Hepatocyte (in vitro differentiated cells): Measurements from ENCODE around the gene KIF11. TPM values are rescaled to one million over a fixed set of nuclear protein-coding genes. Genes with fewer than 3 reads are reported as not detected.

Experiments
- DNase-seq: peaks from one replicate; pipeline ENCODE4 v3.0.0-alpha.2; 2016; ENCODE audit warnings: low spot score
- H2AFZ ChIP-seq: fragments of 200-600 bp; sonication (generic); 2 replicates; pipeline ENCODE4 v1.6.0; 2016; ENCODE audit warnings: antibody characterized with exemption, mild to moderate bottlenecking
- H3K27ac ChIP-seq: fragments of 200-600 bp; sonication (generic); 2 replicates; pipeline ENCODE4 v1.5.1; 2016; ENCODE audit warnings: mild to moderate bottlenecking
- H3K27me3 ChIP-seq: fragments of 200-600 bp; sonication (generic); 2 replicates; pipeline ENCODE4 v1.6.1; 2016
- H3K36me3 ChIP-seq: fragments of 200-600 bp; sonication (generic); replicated peaks from 2 replicates; pipeline ENCODE4 v1.5.1; 2016; ENCODE audit warnings: low read depth; ENCODE audit not compliant: insufficient read depth
- H3K4me1 ChIP-seq: fragments of 200-600 bp; sonication (generic); 2 replicates; pipeline ENCODE4 v1.5.1; 2016; ENCODE audit warnings: mild to moderate bottlenecking, moderate library complexity; ENCODE audit not compliant: insufficient read depth
- H3K4me2 ChIP-seq: fragments of 200-600 bp; sonication (generic); 2 replicates; pipeline ENCODE4 v1.6.0; 2016
- H3K4me3 ChIP-seq: fragments of 200-600 bp; sonication (generic); 2 replicates; pipeline ENCODE4 v1.5.1; 2016; ENCODE audit warnings: mild to moderate bottlenecking
- H3K79me2 ChIP-seq: fragments of 200-600 bp; sonication (generic); 2 replicates; pipeline ENCODE4 v1.6.0; 2017; ENCODE audit warnings: mild to moderate bottlenecking
- H3K9me2 ChIP-seq: fragments of 200-600 bp; sonication (generic); replicated peaks from 2 replicates; pipeline ENCODE4 v1.6.0; 2017; ENCODE audit warnings: mild to moderate bottlenecking; ENCODE audit not compliant: insufficient read depth
- H3K9me3 ChIP-seq: fragments of 200-600 bp; sonication (generic); 2 replicates; pipeline ENCODE4 v1.5.1; 2016; ENCODE audit warnings: low read depth, mild to moderate bottlenecking
- H4K20me1 ChIP-seq: fragments of 200-600 bp; sonication (generic); 2 replicates; pipeline ENCODE4 v1.6.0; 2016; ENCODE audit warnings: mild to moderate bottlenecking; ENCODE audit not compliant: insufficient read depth, poor library complexity, severe bottlenecking
- EZH2 ChIP-seq: fragments of 200-600 bp; sonication (generic); IDR thresholded peaks from 2 replicates; pipeline ENCODE4 v1.6.1; 2016; ENCODE audit warnings: antibody characterized with exemption, mild to moderate bottlenecking, borderline replicate concordance
- EZH2phosphoT487 ChIP-seq: fragments of 200-600 bp; sonication (generic); IDR thresholded peaks from one replicate; pipeline ENCODE4 v1.6.1; 2018; ENCODE audit warnings: antibody characterized with exemption, mild to moderate bottlenecking, low read depth, moderate library complexity; ENCODE audit not compliant: unreplicated experiment, severe bottlenecking
- WGBS: methylation state at CpG from one replicate; pipeline ENCODE4 v1.1.6; 2016; ENCODE audit warnings: low lambda C conversion rate; ENCODE audit errors: missing lambda C conversion rate; 5-methylcytosine and 5-hydroxymethylcytosine counted together
- polyA plus RNA-seq: library from polyadenylated mRNA; unstranded; fragments of >200 nt; fragmentation: Nextera tagmentation; extraction: Ambion mirVana; gene quantifications from 2 replicates; pipeline ENCODE4 v1.2.1, GENCODE V29; 2016
- total RNA-seq: library from RNA; depleted of rRNA; stranded (reverse); fragments of >200 nt; gene quantifications from 2 replicates; pipeline ENCODE4 v1.2.3, GENCODE V29; 2014
- TF ChIP-seq, protein P1 (sequence below): fragments of 200-600 bp; sonication (generic); IDR thresholded peaks from 2 replicates; pipeline ENCODE4 v1.5.1; 2016; ENCODE audit warnings: antibody characterized with exemption, mild to moderate bottlenecking; ENCODE audit not compliant: poor library complexity

Gene KIF11
- total and polyA plus RNA-seq, 2 experiments from 2014 or later: 3.2 to 9.2 TPM

DNA sequence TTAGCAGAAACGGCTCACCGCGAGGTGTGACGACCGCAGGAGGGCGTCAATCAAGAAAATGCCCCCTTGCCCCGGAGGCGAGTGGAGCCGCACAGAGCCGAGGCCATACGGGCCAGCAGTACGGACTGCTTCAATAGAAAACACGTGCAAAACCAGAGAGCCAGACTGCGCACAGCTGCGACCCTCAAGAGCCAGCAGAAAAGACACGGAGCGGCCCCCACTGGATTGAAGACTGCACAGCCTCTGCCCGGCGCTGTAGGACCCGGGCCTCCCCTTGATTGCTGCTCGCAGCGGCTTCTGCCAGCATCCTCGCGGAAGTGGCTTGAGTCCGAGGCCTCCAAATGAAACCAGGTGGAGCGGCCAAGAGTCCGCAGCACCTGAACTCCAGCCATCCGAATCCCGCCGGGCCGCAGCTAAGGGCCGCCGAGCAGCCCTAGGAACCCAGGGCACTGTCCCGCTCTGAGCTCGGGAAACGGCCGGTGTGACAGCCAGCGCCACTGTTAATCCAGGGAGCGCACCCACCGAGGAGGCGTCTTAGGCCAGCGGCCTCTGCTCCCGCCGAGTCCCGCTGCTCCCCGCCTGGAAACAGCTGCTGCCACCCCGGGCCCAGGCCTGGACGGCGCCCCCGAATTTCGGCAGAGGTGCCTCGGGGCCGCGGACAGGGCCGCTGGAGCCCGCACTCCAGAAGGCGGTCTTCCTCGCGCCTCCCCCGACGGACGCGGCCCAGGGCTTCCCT, 96.2 kb downstream of the KIF11 start:
- WGBS: 3% methylated on average over 60 of the region's 63 CpGs
- H3K9me2 ChIP-seq: no peaks in the 10 kb centered on the region
- no peaks in the 10 kb centered on the region for H3K36me3 ChIP-seq
- H4K20me1 ChIP-seq: no peaks in the 10 kb centered on the region
- peak; percentile 34 for DNase-seq
- H3K27ac ChIP-seq: no peak overlapping the region
- TF ChIP-seq EZH2phosphoT487: no peak
- peak; percentile 89 for TF ChIP-seq EZH2
- TF ChIP-seq, protein P1, sequence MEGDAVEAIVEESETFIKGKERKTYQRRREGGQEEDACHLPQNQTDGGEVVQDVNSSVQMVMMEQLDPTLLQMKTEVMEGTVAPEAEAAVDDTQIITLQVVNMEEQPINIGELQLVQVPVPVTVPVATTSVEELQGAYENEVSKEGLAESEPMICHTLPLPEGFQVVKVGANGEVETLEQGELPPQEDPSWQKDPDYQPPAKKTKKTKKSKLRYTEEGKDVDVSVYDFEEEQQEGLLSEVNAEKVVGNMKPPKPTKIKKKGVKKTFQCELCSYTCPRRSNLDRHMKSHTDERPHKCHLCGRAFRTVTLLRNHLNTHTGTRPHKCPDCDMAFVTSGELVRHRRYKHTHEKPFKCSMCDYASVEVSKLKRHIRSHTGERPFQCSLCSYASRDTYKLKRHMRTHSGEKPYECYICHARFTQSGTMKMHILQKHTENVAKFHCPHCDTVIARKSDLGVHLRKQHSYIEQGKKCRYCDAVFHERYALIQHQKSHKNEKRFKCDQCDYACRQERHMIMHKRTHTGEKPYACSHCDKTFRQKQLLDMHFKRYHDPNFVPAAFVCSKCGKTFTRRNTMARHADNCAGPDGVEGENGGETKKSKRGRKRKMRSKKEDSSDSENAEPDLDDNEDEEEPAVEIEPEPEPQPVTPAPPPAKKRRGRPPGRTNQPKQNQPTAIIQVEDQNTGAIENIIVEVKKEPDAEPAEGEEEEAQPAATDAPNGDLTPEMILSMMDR: no peak
- H3K4me3 ChIP-seq: peak overlapping the region; percentile 48
- H2AFZ ChIP-seq: peak overlapping the region; percentile 92
- H3K4me2 ChIP-seq: peak overlapping the region; percentile 93
- no peaks in the 10 kb centered on the region for H3K79me2 ChIP-seq
- H3K9me3 ChIP-seq: no peaks in the 10 kb centered on the region
- peaks cover 61% of the 10 kb centered on the region for H3K27me3 ChIP-seq
- H3K4me1 ChIP-seq: peaks cover 11% of the 10 kb centered on the region

DNA sequence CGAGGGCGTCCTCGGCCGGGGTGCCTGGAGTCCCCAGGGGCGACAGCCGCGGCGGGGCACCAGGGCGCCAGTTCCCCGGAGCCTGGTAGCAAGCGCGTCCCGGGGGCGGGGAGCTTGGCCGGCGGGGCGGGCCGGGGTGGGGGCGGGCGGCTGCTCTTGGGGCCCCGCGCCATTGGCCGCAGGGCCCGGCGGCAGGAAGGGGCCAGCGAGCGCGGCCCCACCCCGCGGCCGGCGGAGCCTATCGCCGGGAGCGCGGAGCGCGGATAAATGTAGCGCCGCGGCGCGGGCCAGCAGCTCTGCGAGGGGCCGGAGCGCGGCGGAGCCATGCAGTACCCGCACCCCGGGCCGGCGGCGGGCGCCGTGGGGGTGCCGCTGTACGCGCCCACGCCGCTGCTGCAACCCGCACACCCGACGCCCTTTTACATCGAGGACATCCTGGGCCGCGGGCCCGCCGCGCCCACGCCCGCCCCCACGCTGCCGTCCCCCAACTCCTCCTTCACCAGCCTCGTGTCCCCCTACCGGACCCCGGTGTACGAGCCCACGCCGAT, 96.8 kb downstream of the KIF11 start, which contains the start of gene HHEX:
Gene HHEX (plus strand): TSS at position 293 of the 548 bp plus-strand sequence. CDS start 32 bp downstream, at position 325.
- Histone ChIP-seq H3K36me3 (no peaks in the 10 kb centered on the region), H2AFZ (peak within 1 kb of the TSS; percentile 92), H3K4me2 (peak within 1 kb of the TSS; percentile 93), H3K9me3 (no peaks in the 10 kb centered on the region), H3K4me1 (peaks cover 11% of the 10 kb centered on the region), H4K20me1 (no peaks in the 10 kb centered on the region), H3K9me2 (no peaks in the 10 kb centered on the region), H3K27me3 (peaks cover 68% of the 10 kb centered on the region), H3K27ac (no peak within 1 kb of the TSS), H3K79me2 (no peaks in the 10 kb centered on the region), H3K4me3 (peak within 1 kb of the TSS; percentile 48)
- TF ChIP-seq EZH2 (no peak), EZH2phosphoT487 (no peak)
- TF ChIP-seq, protein P1: no peak
- DNase-seq: peak; percentile 67
- 2% methylated on average over 17 of the region's 79 CpGs for WGBS

DNA sequence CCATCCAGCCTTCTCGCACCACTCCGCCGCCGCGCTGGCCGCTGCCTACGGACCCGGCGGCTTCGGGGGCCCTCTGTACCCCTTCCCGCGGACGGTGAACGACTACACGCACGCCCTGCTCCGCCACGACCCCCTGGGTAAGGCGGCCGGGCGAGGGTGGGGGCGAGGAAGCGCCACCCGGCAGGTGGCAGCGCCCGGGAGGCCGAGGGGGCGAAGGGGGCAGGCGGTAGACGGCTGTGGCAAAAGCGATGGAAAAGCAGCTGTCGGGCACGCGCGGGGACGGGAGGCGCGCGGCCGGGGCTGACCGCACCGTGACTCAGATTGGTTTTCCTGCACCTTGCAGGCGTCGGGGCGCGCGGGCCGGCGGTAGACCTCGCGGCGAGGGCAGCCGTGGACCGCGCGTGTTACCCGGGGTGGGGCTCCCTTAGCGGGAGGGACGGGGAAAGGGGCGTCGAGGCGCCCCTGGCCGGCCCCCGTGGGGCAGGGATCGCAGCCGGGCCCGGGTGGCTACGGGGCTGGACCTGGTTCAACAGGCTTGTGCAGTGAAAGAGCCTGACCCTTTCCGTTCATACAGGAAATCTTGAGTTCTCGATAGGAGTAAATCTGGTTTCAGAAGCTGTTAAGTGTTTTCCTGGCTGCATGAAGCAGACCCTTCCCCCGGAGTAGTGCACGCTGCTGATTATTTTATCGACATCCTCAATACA, 97.4 kb downstream of the KIF11 start:
- WGBS: 3% methylated on average over 39 of the region's 73 CpGs
- H3K9me3 ChIP-seq: no peaks in the 10 kb centered on the region
- peak overlapping the region; percentile 79 for H2AFZ ChIP-seq
- no peaks in the 10 kb centered on the region for H3K36me3 ChIP-seq
- peak; percentile 62 for TF ChIP-seq EZH2
- TF ChIP-seq EZH2phosphoT487: no peak
- TF ChIP-seq, protein P1: no peak
- H3K27ac ChIP-seq: no peak overlapping the region
- H3K4me1 ChIP-seq: peaks cover 11% of the 10 kb centered on the region
- H3K27me3 ChIP-seq: peaks cover 74% of the 10 kb centered on the region
- H3K79me2 ChIP-seq: no peaks in the 10 kb centered on the region
- no peaks in the 10 kb centered on the region for H3K9me2 ChIP-seq
- peak overlapping the region; percentile 43 for H3K4me3 ChIP-seq
- H3K4me2 ChIP-seq: peak overlapping the region; percentile 93
- peak; percentile 60 for DNase-seq
- no peaks in the 10 kb centered on the region for H4K20me1 ChIP-seq
